IPS-18c (cell line): ENCODE measurements around the gene DNPH1.

Source experiments
- H3K4me3 ChIP-seq: 2 replicates; pipeline ENCODE4 v1.7.0; 2013; ENCODE audit warnings: low read depth, mild to moderate bottlenecking, low read length, moderate library complexity; ENCODE audit not compliant: insufficient read depth
- H3K9me3 ChIP-seq: one replicate; pipeline ENCODE4 v1.6.1; 2013; ENCODE audit warnings: mild to moderate bottlenecking, low read length, moderate library complexity; ENCODE audit not compliant: control insufficient read depth, insufficient read depth

The DNPH1 gene

DNA sequence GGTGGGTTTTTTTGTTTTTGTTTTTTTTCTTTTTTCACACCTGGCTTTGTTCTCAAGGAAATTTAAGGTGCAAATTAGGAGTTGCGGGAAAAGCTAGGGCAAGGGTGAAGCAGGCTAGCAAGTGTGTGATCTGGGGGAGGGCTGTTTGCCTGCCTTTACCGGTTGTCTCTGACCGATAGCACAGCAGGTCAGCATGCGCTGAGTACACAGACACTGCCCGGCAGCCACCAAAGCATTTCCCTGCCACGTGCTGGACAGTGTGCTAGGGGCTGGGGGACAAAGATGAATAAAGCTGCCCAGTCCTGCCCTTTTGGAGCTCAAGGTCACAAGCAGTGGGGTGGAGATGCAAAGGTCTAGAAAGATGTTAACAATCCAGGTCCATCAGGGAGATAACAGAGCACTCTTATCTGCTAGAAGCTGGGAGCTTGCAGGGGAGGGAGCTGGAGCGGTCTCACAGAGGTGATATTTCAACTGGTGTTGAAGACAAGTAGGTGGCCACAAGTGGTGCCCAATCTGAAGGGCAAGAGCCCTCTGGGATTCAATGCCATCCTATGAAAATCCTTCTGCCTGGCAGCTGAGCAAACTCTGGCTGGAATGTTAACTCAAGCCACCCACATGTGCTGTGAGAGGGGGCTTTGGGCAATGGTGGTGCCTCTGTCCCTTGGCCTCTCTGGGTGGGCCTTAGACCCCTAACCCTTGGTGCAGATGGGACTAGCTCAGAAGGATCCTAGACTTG is 38.5 kb upstream of the DNPH1 start:
- H3K9me3 ChIP-seq = peaks cover 2% of the 10 kb centered on the region
- no peak overlapping the region for H3K4me3 ChIP-seq

- Histone ChIP-seq H3K9me3 (peaks cover 2% of the 10 kb centered on the region), H3K4me3 (no peak overlapping the region)
These were observed 36.3 kb upstream of the DNPH1 start for GRCh38 chr6:43265564-43265963.

DNA sequence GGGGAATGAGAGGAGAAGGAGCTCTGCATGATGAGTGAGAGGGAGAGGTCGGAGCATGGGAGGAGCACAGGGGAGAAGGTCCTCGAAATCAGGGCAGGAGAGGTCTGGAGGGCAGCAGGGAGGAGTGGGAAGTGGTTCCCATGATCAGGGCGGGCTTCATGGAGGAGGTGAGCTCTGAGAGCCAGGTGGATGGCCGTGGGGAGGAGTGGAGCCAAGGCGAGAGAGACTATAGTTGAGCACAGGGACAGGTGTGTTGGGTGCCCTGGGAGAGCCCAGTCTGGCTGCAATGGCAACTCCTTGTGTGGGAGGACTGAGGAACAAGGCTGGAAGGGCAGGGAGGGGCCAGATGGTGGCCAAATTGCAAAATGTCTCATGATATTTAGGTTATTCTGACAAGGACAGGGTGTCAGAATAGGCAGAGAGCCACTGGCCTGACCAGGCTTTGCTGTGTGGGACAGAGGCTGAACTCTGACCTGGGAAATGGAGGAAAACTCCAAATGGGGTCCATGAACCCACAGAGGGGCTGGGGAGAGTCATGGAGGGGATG is 35.4 kb upstream of the DNPH1 start:
- H3K4me3 ChIP-seq = no peak overlapping the region
- H3K9me3 ChIP-seq = peaks cover 2% of the 10 kb centered on the region

DNA sequence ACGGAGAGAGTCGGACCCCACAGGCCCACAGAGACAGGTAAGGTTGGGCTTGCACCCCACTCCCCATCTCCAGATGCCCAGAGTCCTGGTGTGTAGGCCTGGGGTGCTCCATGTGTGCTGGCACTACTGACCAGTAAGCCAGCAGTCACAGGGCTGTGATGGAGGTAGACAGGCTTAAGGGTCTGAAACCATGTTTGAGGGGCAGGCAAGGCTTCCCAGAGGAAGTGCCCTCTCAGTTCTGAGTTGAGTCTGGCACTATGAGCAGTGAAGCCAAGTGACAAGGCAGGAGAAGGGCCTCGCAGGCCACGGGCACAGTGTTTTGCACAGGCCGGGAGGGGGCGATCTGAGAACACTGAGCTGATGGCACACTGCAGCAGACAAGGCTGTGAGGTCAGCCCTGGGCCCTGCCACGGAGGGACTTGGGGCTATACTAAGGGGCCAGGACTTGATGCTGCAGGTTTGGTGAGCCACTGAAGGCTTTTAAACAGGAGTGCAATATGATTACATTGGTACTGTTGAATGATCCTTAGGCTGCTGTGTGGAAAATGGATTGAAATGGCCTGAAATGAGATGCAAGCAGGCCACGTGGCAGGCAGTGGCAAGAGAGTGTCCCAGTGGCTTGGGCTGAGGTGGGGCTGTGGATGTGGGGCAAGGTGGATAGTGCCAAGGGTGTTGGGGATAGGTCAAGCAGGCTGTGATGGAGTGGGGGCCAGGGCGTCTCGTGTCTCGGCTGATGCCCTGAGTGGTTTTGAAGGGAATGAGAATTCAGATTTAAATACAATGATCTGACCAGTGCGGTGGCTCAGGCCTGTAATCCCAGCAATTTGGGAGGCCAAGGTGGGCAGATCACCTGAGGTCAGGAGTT is 34.3 kb upstream of the DNPH1 start:
- Histone ChIP-seq H3K9me3 (peaks cover 2% of the 10 kb centered on the region), H3K4me3 (no peak overlapping the region)

GRCh38 chr6:43262780-43263313 is 33.6 kb upstream of the DNPH1 start:
- Histone ChIP-seq H3K4me3 (no peak overlapping the region), H3K9me3 (peaks cover under 1% of the 10 kb centered on the region)

- Histone ChIP-seq H3K9me3 (no peaks in the 10 kb centered on the region), H3K4me3 (no peak overlapping the region)
These were observed 32.9 kb upstream of the DNPH1 start for GRCh38 chr6:43262000-43262779.

- Histone ChIP-seq H3K4me3 (no peak overlapping the region), H3K9me3 (no peaks in the 10 kb centered on the region)
These were observed 31.9 kb upstream of the DNPH1 start for GRCh38 chr6:43261198-43261597.

GRCh38 chr6:43260791-43261190 is 31.5 kb upstream of the DNPH1 start:
- H3K4me3 ChIP-seq = no peak overlapping the region

DNA sequence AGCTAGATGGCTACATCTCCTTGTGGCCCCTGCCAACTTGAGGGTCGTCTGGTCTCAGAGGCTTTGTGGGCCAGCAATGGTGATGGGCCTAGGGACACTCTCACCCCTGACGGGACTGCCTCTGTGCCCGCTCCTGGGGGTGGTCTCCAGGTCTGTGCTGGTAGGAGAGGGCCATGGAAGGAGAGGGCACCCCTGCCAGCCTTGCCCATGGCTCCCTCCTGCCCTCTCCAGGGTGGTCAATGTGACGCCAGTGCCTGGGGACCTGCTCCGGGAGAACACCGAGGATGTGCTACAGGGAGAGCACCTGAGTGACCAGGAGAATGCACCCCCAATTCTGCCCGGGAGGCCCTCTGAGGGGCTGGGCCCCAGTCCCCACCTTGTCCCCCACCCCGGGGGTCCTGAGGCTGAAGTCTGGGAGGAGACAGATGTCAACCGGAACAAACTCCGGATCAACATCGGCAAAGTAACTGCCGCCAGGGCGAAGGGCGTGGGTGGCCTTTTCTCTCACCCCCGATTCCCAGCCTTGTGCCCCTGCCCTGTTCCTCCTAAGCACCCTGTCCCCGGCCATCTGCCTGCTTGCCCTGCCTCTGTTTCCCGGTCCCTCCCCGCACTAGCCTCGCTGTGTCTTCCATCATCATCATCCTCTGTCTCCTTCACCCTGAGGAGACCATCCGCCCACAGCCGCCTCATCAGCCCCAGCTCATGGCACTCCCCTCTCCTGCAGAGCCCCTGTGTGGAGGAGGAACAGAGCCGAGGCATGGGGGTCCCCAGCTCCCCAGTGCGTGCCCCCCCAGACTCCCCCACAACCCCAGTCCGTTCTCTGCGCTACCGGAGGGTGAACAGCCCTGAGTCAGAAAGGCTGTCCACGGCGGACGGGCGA is 29.8 kb upstream of the DNPH1 start:
- no peak overlapping the region for H3K4me3 ChIP-seq

More at GRCh38 chr6:43260791-43261190, 31.5 kb upstream of the DNPH1 start:
- no peaks in the 10 kb centered on the region for H3K9me3 ChIP-seq

GRCh38 chr6:43258180-43258579 is 28.9 kb upstream of the DNPH1 start:
- Histone ChIP-seq H3K4me3 (no peak overlapping the region), H3K9me3 (no peaks in the 10 kb centered on the region)

More for the DNA sequence above, 29.8 kb upstream of the DNPH1 start:
- no peaks in the 10 kb centered on the region for H3K9me3 ChIP-seq

DNA sequence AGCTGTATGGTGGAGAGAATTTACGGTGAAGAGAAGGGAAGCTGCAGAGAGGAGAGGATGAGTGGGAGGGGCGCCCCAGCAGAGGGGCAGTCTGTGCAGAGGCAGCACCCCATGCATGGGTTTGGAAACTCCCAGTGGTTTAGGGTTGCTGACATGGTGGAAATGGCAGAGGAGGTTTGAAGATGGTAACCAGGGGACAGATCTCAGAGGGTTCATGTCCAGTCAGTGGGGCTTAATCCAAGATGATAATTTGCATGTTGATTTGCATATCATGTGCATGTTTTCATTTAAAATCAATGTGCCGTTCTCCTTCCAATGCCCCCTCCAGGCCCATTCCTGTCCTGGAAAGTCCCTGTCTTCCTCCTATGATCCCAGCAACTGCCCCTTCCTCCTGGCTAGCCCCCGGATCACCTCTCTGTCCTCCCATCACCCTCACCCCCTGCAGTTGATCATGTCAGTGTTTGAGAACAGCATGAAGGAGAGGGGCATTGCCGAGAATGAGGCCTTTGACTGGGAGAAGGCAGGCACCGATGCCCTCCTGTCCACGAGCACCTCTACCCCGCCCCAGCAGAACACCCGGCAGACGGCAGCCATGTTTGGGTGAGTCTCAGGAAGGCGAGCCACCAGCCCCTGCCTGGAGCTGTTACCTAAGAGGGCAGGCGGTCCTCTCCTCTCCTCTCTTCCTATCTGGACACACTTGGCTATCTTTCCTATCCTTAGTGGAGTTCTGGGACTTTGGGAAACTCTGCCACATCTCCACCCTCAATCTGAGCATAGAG is 28.3 kb upstream of the DNPH1 start:
- Histone ChIP-seq H3K4me3 (no peak overlapping the region), H3K9me3 (no peaks in the 10 kb centered on the region)

- H3K9me3 ChIP-seq = no peaks in the 10 kb centered on the region
- H3K4me3 ChIP-seq = no peak overlapping the region
These were observed 27.5 kb upstream of the DNPH1 start for GRCh38 chr6:43256670-43257366.

- no peaks in the 10 kb centered on the region for H3K9me3 ChIP-seq
These were observed 26.2 kb upstream of the DNPH1 start for GRCh38 chr6:43255408-43256054.

DNA sequence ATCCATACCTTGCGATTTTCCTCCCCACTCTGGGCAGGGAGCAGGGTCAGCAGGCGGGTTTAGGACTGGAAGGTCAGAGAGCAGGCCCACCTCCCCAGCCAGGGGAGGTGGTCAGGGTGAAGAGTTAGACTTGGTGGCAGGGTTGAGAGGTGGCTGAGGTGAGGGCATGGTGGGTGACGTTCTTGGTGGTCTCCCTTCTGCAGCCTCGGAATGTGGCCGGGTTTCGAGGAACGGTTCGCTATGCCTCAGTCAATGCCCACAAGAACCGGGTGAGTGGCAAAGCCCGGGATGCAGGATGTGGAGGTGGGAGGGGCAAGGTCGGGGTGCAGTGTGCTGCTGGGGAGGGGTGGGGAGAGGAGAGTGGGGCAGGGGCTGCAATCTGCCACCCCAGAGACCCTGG is 25.6 kb upstream of the DNPH1 start:
- Histone ChIP-seq H3K9me3 (no peaks in the 10 kb centered on the region), H3K4me3 (no peak overlapping the region)

More at GRCh38 chr6:43255408-43256054, 26.2 kb upstream of the DNPH1 start:
- H3K4me3 ChIP-seq = no peak overlapping the region
